HG02678 (cell line): Measurements from ENCODE around the gene MSRB1.
"Not testable (repeated sequence)": the region's sequence is repeated elsewhere in the genome, so short reads cannot be mapped to it uniquely, and the experiment has no call there.

Experiments used
- ATAC-seq: cut with Tn5 transposase; IDR thresholded peaks from one replicate; pipeline ENCODE4 v1.9.1; 2021; ENCODE audit warnings: mild to moderate bottlenecking, moderate library complexity; ENCODE audit not compliant: unreplicated experiment

The MSRB1 gene

GRCh38 chr16:1903845-1904840 lies 38.9 kb downstream of the MSRB1 start:
- no peak for ATAC-seq

DNA sequence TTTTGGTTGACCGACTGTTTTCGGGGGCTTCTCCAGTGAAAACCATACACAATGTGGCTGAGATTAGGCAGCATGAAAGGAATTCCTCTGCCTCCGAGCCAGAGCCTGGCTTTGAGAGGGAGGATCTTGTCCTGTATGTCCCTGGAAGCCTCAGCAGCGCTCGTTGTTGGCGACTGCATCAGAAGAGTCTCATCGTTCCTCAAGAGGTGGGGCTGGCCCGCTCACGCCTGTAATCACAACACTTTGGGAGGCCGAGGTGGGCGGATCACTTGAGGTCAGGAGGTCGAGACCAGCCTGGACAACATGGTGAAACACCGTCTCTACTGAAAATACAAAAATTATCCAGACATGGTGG lies 39.8 kb downstream of the MSRB1 start:
- no peak for ATAC-seq

DNA sequence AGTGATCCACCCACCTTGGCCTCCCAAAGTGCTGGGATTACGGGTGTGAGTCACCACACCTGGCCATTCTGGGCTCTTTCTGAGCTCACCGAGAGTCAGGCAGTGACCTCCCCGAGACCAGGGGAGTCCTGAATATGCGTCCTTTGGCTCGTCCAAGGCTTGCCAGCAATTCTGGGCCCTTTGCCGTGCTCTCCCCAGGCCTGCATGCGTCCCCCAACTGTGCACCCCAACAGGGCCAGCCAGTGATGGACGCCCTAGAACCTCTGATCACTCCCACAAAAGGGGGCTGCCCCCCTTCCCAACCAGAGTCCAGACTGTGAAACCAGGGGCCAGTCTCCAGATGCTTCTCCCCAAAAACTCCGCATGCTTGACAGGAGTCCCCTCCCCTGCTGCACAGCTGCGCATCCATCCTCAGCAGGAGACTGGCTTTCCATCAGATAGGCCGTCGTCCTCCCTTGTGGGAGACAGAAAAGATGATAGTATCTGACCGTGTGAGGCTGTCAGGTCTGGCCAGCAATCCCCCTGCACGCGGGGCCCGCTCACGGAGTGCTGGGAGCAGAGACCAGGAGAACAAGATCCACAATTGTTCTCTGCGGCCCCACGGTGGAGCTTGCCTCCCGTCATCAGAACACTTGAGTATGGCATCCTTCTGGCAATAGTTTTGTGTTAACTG lies 40.3 kb downstream of the MSRB1 start:
- ATAC-seq: no peak

DNA sequence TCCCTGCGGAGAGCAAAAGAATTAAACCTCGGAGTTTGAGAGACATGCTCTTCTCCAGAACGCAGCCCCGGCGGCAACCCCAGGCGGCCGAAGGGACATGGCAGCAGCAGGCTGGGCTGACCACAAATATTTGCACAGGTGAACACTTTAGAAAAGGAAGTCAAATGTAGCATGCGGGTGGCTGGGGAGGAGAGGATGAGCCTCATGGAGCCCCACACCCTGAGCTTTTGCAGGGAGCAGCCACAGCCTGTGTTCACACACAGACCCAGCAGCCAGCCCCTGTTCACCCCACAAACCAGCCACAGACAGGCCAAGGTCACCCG lies 42.6 kb downstream of the MSRB1 start:
- no peak for ATAC-seq

DNA sequence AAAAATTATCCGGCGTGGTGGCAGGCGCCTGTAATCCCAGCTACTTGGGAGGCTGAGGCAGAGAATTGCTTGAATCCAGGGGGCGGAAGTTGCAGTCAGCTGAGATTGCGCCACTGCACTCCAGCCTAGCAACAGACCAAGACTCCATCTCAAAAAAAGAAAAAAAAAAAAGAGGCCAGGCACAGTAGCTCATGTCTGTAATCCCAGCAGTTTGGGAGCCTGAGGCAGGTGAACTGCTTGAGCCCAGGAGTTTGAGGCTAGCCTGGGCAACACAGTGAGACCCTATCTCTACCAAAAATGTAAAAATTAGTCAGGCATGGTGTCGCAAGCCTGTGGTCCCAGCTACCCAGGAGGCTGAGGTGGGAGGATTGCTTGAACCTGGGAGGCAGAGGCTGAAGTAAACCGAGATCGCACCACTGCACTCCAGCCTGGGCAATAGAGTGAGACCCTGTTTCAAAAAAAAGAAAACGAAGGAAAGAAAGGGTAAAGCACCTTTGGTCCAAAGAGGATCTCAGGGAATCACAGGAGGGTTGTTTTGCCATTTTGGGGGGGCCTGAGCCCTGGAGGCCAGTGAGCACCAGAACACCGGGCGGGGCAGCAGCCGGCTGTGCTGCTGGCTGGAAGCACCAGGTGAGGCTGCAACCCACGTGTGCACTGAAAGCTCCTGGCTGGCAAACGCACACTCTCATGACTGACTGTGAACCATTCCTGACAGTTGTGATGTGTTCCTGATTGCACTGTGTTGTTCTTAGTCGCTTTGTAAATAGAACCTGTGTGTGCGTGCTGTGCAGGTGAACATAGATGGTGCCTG lies 43.2 kb downstream of the MSRB1 start:
- ATAC-seq: no peak

DNA sequence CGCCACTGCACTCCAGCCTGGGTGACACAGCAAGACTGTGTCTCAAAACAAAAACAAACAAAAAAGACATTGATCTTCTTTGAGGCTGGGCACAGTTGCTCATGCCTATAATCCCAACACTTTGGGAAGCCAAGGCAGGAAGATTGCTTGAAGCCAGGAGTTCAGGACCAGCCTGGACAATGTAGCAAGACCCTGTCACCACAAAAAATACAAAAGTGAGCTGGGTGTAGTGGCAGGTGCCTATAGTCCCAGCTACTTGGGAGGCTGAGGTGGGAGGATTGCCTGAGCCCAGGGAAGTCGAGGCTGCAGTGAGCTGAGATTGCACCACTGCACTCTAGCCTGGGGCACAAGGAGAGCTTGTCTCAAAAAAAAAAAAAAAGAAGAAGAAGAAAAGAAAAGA lies 45.3 kb downstream of the MSRB1 start:
- ATAC-seq: not testable (repeated sequence)

DNA sequence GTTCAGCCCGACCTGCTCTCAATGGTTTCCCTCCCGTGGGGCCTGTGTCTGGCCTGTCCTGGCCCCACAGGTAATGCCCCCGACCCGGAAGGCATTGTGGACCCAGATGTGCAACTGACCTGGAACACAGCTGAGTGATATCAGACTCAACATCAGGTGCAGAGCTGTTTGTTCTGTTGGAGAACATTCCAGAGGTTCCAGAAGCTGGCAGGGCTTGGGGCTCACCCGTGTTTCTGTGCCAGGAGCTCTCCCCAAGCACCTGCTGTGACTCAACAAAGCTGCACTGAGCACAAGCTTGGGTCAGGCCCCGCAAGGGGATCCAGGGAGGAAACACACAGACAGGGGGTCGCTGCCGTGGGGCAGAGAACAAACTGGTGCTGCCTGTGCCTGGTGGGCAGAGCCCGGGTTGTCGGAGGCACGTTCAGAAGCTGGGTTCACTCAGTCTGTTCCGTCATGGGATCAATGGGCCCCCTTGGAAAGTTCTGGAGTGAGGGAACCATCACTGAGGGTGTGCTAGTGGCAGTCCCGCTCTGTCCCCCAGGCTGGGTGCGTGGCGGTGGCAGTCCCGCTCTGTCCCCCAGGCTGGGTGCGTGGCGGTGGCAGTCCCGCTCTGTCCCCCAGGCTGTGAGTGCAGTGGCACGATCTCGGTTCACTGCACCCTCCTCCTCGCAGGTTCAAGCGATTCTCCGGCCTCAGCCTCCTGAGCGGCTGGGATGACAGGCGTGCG lies 46.9 kb downstream of the MSRB1 start:
- no peak for ATAC-seq

DNA sequence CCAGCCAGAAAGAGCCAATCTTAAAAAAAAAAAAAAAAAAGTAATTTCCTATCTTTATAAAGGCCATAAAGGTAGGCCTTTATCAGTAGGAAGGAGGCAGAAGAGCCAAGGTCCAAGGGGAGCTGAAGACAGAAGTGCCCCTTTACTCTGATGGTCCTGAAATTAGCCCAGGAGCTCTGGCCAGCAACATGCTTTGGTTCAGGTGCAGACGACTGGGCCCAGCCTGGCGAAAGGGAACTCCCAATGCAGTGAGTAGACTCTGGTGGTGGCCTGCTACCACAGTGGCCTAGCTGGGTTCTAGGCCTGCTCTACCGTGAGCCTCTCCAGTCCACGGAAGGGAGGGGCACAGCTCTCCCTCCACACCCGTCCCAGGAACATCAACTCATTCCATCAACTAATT lies 47.9 kb downstream of the MSRB1 start:
- no peak for ATAC-seq

- no peak for ATAC-seq
Observed at GRCh38 chr16:1890708-1891050, 52.3 kb downstream of the MSRB1 start.

DNA sequence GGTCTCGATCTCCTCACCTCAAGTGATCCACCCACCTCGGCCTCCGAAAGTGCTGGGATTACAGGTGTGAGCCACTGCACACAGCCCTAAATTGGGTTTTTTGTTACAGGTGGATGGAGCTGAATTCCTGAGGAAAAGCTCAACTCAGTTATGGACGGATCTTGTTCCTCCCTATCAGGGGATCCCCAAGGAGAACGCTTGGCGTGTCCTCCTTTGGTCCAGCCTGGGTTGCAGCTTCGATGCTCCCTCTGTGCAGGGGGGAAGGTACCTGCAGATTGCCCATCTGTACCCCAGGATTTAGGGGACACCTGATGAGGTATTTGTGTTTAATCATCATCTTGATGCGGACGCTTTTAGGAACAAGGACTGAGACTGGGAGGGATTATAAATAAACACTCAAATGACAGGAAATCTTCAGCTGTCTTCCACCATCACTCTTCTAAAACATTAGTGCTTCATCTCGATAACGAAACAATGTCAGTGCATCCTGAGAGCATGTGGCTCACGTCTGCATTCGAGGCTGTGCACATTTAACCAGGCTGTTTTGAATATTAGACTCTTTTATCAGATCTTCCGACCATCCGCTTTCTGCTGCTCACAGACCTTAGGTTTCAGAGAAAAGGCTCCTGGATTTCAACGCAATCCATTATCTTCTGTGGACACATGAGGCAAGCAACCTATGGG lies 52.8 kb downstream of the MSRB1 start:
- ATAC-seq: no peak
